GM19238 (cell line): ENCODE data around the gene R3HDM4.
"Not testable (repeated sequence)": the region's sequence is repeated elsewhere in the genome, so short reads cannot be mapped to it uniquely, and the experiment has no call there.

Experiments
- DNase-seq: peaks from one replicate; pipeline ENCODE4 v3.0.0; 2011; ENCODE audit warnings: low spot score; ENCODE audit not compliant: insufficient read length

The R3HDM4 gene

DNA sequence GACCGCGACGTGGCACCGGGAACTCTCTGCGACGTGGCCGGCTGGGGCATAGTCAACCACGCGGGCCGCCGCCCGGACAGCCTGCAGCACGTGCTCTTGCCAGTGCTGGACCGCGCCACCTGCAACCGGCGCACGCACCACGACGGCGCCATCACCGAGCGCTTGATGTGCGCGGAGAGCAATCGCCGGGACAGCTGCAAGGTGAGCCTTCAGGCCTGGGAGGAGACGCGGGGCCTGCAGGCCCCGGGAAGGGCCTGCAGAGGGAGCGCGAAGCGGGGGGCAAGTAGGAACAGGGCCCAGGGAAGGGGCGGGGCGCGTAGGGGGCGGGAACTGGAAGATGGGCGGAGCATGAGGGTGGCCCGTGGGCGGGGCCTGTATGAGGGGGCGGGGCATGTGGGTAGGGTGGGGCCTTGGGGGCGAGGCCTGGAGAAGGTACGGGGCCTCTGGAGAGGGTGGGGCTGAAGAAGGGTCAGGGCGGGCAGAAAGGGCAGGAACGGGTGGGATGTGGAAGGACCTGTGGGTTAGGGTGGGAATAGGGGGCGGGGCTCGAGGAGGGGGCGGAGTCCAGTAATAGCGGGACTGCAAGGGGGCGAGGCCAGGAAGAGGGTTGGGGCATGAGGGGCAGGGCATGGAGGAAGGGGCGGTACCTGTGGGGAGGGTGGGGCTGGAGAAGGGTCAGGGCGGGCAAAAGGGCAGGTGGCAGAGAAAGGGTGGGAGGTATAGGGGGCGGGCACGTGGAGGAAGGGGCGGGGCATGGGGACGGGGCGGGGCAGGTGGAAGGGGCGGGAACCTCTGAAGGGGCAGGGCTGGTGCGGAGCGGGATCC lies 51.1 kb downstream of the R3HDM4 start:
- DNase-seq = peak; percentile 70

DNA sequence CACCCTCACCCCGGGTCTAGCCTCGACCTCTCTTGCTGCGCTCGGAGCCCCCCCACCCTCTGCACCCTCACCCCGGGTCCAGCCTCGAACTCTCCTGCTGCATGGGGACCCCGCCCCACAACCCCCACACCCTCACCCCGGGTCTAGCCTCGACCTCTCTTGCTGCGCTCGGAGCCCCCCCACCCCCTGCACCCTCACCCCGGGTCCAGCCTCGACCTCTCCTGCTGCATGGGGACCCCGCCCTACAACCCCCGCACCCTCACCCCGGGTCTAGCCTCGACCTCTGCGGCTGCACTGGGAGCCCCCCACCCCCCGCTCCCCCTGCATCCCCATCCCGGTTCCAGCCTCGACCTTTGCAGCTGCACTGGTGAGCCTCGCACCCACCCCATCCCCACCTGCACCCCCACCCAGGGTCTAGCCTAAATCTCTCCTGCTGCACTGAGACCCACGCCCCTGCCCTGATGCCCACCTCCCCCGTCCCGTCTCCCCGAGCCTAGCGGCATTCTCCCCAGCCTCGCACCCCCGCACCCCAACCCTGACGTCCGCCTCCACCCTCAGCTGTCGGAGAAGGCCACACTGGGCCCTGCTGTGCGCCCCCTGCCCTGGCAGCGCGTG lies 51.8 kb downstream of the R3HDM4 start:
- no peak for DNase-seq

DNA sequence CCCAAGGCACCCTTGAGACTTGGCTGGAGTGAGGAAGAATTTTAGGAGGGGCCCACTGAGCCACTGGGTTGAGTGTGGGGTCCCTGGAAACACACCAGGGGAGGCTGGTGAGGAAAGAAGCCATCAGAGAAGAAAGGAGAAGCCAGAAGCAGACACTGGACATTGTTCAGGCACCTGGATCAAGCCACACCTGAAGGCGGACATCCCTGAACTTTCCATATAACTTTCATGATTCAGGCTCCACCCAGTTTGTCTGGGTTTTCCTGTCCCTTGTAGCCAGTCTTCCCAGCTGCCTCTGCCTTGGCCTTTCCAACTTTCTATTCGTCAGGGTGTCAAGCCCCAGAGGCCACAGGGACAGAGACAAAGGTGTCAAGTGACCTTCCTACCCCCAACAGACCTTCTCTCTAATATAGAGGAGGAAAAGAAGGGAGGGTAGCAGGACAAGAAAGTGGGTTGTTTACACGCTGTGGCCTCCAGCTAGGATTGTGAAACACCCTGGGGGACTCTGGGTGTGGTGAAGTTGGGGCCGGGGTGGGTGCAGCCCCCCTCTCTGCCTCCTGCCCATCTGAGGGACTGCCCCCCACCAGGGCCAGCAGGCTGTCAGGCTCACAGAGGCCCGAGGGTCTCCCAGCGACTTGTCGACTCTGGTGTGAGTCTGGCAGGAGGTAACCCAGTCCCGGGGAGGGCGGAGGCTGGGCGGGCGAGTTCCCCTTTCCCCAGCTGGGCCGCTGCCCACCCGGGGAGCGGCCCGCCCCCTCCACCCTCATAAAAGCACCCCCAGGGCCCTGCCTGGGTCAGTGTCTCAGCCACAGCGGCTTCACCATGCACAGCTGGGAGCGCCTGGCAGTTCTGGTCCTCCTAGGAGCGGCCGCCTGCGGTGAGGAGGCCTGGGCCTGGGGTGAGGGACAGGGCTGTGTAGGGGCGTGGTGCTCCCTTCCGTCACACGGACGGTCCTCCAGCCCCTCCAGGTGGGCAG lies 53.9 kb downstream of the R3HDM4 start, which contains the start of gene CFD:
TSS of gene CFD (plus strand) at position 797 of the 976 bp plus-strand sequence. CDS start at position 823, 26 bp downstream.
- no peak for DNase-seq

DNA sequence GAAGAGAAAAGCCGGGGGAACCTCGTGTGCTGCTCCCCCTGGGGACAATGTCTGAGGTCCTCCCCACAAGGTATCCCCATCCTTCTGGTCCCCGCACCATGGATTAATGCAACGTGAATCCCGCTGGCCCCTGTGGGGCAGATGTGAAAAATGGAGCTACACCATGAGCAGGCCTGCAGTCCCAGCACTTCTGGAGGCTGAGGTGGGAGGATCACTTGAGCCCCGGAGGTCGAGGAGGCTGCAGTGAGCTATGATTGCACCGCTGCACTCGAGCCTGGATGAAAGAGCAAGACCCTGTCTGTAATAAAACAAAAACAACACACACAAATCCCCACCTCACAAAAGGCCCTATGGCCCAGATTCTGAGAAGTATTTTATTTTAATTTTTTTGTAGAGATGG lies 54.7 kb downstream of the R3HDM4 start:
- DNase-seq = no peak

DNA sequence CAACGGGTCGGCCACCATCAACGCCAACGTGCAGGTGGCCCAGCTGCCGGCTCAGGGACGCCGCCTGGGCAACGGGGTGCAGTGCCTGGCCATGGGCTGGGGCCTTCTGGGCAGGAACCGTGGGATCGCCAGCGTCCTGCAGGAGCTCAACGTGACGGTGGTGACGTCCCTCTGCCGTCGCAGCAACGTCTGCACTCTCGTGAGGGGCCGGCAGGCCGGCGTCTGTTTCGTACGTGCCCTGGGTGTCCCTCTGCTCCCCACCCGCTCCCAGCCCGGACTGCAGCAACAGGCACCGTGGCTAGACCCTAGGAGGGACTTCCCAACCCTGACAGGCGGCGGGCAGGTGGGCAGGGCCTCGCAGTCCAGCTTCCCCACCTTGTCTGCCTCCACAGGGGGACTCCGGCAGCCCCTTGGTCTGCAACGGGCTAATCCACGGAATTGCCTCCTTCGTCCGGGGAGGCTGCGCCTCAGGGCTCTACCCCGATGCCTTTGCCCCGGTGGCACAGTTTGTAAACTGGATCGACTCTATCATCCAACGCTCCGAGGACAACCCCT lies 57.4 kb downstream of the R3HDM4 start:
- DNase-seq = no peak

DNA sequence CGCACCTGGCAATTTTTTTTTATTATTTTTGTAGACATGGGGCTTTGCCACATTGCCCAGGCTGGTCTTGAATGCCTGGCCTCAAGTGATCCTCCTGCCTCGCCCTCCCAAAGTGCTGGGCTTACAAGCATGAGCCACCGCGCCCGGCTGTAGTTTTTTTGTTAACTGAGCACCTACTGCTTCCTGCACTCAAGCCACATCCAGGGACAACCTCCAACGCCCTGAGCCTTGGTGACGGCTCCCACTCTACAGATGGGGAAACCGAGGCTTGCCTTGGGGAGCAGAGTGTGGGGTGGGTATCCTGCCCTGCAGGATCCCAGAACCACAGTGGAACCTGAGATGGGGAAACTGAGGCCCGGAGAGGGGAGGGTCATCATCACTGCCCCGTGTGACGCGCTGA lies 57.9 kb downstream of the R3HDM4 start:
- no peak for DNase-seq

DNA sequence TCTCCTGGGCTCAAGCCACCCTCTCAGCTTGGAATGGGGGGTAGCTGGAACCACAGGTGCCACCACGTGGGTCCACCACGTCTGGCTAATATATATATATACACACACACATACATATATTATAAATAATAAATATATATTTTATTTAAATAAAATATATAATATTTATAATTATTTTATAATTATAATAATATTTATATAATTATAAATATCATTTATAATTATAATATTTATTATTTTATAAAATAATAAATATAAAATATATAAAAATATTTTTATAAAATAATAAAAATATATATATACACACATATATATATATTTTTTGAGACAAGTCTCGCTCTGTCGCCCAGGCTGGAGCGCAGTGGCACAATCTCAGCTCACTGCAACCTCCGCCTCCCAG lies 58.5 kb downstream of the R3HDM4 start:
- DNase-seq = no peak

DNA sequence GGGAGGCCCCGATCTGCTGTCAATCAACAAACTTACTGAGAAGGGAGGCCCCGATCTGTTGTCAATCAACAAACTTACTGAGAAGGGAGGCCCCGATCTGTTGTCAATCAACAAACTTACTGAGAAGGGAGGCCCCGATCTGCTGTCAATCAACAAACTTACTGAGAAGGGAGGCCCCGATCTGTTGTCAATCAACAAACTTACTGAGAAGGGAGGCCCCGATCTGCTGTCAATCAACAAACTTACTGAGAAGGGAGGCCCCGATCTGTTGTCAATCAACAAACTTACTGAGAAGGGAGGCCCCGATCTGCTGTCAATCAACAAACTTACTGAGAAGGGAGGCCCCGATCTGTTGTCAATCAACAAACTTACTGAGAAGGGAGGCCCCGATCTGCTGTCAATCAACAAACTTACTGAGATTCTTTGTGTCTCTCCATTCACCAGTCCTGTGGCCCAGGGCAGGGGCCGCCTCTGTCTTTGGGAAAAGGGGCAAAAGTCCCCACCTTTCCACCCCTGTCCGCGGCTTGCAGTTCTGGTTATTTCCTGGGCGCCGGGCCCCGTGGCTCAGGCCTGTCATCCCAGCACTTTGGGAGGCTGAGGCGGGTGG lies 59.3 kb downstream of the R3HDM4 start:
- not testable (repeated sequence) for DNase-seq

DNA sequence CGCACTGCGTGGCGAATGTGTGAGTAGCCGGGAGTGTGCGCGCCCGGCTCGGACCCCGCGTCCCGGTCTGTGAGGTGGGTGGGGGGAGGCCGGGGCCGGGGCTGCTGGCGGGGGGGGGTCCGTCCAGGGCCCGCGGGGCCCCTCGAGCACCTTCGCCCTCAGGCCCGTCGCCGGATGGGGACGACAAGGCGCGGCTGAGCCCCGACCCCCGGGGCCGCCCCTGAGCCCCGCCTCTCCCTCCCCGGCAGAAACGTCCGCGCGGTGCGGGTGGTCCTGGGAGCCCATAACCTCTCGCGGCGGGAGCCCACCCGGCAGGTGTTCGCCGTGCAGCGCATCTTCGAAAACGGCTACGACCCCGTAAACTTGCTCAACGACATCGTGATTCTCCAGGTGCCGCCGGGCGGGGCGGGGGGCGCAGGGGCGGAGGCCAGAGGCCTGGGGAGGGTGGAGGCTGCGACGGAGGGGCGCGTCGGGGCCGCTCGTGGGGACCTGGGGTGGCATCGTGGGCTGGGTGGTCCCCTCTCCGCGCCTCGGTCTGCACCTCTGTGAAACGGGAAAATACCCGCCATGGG lies 59.9 kb downstream of the R3HDM4 start:
- no peak for DNase-seq

DNA sequence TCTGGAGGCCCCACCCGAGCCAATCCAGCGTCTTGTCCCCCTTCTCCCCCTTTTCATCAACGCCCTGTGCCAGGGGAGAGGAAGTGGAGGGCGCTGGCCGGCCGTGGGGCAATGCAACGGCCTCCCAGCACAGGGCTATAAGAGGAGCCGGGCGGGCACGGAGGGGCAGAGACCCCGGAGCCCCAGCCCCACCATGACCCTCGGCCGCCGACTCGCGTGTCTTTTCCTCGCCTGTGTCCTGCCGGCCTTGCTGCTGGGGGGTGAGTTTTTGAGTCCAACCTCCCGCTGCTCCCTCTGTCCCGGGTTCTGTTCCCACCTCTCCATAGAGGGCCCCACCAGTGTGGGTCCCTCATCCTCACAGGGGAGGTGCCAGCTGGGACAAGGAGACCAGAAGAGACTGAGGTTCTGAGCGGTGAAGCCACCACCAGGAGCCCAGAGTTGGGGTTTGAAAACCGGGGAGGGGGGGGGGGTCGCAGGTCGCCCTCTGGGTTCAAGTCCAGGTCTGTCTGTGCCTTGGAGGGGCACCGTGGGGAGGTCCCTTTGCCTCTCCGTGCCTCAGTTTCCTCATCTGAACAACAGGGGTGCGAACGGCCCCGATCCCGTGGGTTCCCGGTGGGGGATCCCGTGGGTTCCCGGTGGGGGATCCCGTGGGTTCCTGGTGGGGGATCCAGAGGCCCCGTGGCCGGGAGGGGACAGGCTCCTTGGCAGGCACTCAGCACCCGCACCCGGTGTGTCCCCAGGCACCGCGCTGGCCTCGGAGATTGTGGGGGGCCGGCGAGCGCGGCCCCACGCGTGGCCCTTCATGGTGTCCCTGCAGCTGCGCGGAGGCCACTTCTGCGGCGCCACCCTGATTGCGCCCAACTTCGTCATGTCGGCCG lies 60.6 kb downstream of the R3HDM4 start, which contains the start of gene ELANE:
TSS of gene ELANE (plus strand) at position 168 of the 878 bp plus-strand sequence. CDS start at position 194, 26 bp downstream.
- DNase-seq = no peak

DNA sequence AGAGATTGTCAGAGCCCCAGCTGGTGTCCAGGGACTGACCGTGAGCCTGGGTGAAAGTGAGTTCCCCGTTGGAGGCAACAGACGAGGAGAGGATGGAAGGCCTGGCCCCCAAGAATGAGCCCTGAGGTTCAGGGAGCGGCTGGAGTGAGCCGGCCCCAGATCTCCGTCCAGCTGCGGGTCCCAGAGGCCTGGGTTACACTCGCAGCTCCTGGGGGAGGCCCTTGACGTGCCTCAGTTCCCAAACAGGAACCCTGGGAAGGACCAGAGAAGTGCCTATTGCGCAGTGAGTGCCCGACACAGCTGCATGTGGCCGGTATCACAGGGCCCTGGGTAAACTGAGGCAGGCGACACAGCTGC lies 62.1 kb downstream of the R3HDM4 start:
- DNase-seq = no peak

DNA sequence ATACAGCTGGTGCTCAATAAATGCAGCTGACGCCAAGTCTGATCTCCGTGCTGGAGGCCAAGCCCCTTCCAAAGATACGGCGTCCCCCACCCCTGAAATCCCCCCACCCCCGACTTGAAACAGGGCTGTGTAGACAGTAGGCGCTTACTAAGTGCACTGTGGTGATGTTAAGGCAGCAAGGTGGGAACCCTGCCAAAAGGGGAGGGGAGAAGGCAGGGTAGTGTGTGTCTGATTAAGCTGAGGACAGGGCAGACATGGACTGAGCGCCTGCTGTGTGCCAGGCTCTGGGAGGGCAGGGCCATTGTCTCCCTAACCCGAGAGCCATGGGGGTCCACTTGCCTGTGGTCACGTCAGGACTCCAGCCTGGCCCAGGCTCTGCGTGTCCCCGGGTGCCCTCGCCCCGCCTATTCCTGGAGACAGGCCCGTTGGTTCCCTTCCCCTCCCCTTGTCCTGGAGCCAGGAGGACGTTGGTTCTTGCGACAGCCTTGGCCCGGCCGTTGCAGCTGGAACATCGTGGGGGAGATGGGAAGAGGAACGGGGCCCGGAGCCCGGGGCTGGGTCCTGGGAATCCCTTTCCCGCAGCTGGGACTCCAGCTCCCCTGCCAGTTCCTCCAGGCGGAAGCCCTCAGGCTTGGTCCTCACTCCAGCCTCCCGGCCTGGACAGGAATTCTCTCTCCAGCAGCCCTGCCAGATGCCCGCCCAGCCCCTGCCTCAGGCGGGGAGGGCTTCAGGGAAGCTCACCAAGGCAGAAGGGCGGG lies 62.6 kb downstream of the R3HDM4 start:
- DNase-seq = no peak

DNA sequence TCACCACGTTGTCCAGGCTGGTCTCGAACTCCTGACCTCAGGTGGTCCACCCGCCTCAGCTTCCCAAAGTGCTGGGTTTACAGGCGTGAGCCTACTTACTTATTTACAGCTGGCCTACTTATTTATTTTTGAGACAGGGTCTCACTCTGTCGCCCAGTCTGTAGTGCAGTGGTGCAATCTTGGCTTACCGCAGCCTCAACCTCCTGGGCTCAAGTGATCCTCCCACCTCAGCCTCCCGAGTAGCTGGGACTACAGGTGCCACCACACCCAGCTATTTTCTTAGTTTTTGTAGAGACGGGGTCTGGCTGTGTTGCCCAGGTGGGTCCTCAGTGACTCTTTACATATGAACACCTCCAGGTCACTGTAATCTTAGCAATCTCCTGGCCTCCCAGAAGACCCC lies 63.8 kb downstream of the R3HDM4 start:
- DNase-seq = not testable (repeated sequence)

DNA sequence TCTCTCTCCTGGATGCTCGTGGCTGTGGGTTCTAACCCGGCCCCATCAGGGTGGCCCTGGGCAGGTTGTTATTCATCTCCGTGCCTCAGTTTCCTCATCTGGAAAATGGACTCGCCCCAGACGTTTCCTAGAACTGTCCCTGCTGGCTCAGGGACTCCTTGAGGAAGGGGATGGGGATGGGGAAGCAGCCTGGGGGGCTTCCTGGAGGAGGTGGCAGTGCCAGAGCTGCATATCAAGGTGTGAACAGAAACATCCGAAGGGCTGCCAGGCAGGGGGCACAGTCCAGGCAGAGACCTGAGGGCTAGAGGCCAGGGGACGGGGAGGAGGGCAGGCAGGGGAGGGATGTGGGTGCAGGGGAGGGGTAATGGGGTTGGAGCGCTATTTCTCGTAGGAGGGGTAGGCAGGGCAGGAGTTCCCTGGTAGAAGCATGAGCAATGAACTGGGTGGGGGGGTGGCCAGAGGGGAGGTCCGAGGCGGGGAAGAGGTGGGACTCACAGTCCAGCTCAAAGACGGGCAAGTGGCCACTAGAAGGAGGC lies 64.6 kb downstream of the R3HDM4 start:
- no peak for DNase-seq
